ENCODE data around the gene SIM2.

DNA sequence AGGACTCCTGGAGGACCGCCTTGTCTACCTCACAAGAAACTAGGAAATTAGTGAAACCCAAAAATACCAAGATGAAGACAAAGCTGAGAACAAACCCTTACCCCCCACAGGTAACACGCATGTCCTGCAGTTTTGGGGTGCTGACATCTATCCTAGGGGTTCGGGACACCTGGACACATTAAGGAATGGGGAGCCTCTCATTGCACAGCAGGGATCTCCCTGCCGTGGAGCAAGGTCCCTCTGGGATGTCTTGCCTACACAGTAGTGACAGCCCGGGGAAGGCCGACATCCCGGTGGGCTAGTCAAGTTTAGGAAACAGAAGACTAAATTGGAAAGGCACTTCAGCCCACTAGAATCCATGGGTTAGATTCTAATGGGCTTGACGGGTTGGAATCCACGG, 44.5 kb downstream of the SIM2 start:
- TF ChIP-seq CTCF (IDR thresholded peaks at IDR 0.05) (no peak), POLR2A (IDR thresholded peaks at IDR 0.05; ENCODE audit: low read depth) (no peak), POLR2AphosphoS5 (IDR thresholded peaks at IDR 0.05) (no peak), EP300 (IDR thresholded peaks at IDR 0.05) (no peak)
